Trophoblast cell (in vitro differentiated cells and primary cell): ENCODE results near the gene KCNQ1.

ENCODE experiments used
- DNase-seq, 2 donors: peaks; one replicate each; pipeline ENCODE4 v3.0.0-alpha.2; 2016
- H2AFZ ChIP-seq: 2 replicates; pipeline ENCODE4 v1.6.1; 2013; ENCODE audit warnings: low read length, moderate library complexity, mild to moderate bottlenecking; ENCODE audit not compliant: insufficient read depth, poor library complexity
- H2AK5ac ChIP-seq: 2 replicates; pipeline ENCODE4 v1.6.1; 2013; ENCODE audit warnings: mild to moderate bottlenecking, low read length
- H2BK120ac ChIP-seq: 2 replicates; pipeline ENCODE4 v1.6.1; 2013; ENCODE audit warnings: low read length, mild to moderate bottlenecking, moderate library complexity; ENCODE audit not compliant: insufficient read depth, poor library complexity
- H2BK12ac ChIP-seq: 2 replicates; pipeline ENCODE4 v1.6.1; 2013; ENCODE audit warnings: mild to moderate bottlenecking, low read length, moderate library complexity
- H2BK5ac ChIP-seq: 2 replicates; pipeline ENCODE4 v1.6.1; 2013; ENCODE audit warnings: low read length, low read depth, moderate library complexity, mild to moderate bottlenecking; ENCODE audit not compliant: poor library complexity
- H3K14ac ChIP-seq: 2 replicates; pipeline ENCODE4 v1.6.1; 2013; ENCODE audit warnings: mild to moderate bottlenecking, low read length
- H3K18ac ChIP-seq: 2 replicates; pipeline ENCODE4 v1.6.1; 2013; ENCODE audit warnings: mild to moderate bottlenecking, low read length
- H3K23ac ChIP-seq: 2 replicates; pipeline ENCODE4 v1.6.1; 2013; ENCODE audit warnings: low read length
- H3K27ac ChIP-seq: 2 replicates; pipeline ENCODE4 v1.5.1; 2013; ENCODE audit warnings: low read depth, mild to moderate bottlenecking, inconsistent platforms, low read length, moderate library complexity
- H3K27me3 ChIP-seq: 2 replicates; pipeline ENCODE4 v1.6.1; 2013; ENCODE audit warnings: inconsistent platforms, mild to moderate bottlenecking, low read length, moderate library complexity; ENCODE audit not compliant: insufficient read depth
- H3K36me3 ChIP-seq, 2 experiments: 1 replicate in 1 of 2; 2 replicates in 1 of 2; pipeline ENCODE4 v1.6.1; 2013; ENCODE audit warnings: low read length in 2 of 2, mild to moderate bottlenecking in 2 of 2, moderate library complexity in 1 of 2; ENCODE audit not compliant: insufficient read depth in 2 of 2, control insufficient read depth in 1 of 2
- H3K4ac ChIP-seq: 2 replicates; pipeline ENCODE4 v1.6.1; 2013; ENCODE audit warnings: low read depth, mild to moderate bottlenecking, low read length, moderate library complexity
- H3K4me1 ChIP-seq, 2 experiments: 1 replicate in 1 of 2; 2 replicates in 1 of 2; pipeline ENCODE4 v1.6.1; 2013; ENCODE audit warnings: low read length in 2 of 2, mild to moderate bottlenecking in 2 of 2, moderate library complexity in 1 of 2; ENCODE audit not compliant: insufficient read depth in 2 of 2, control insufficient read depth in 1 of 2
- H3K4me2 ChIP-seq: 2 replicates; pipeline ENCODE4 v1.6.1; 2013; ENCODE audit warnings: inconsistent platforms, mild to moderate bottlenecking, low read length, moderate library complexity
- H3K4me3 ChIP-seq: 2 replicates; pipeline ENCODE4 v1.5.1; 2013; ENCODE audit warnings: mild to moderate bottlenecking, low read depth, low read length, inconsistent platforms
- H3K79me1 ChIP-seq: one replicate; pipeline ENCODE4 v1.6.1; 2013; ENCODE audit warnings: low read length
- H3K79me2 ChIP-seq: 2 replicates; pipeline ENCODE4 v1.6.1; 2013; ENCODE audit warnings: low read length, mild to moderate bottlenecking; ENCODE audit not compliant: control insufficient read depth, insufficient read depth, poor library complexity
- H3K9ac ChIP-seq: 2 replicates; pipeline ENCODE4 v1.6.1; 2013; ENCODE audit warnings: mild to moderate bottlenecking, low read length
- H3K9me3 ChIP-seq: 2 replicates; pipeline ENCODE4 v1.6.1; 2013; ENCODE audit warnings: low read depth, mild to moderate bottlenecking, control low read depth, inconsistent platforms, low read length; ENCODE audit not compliant: insufficient read depth
- H4K12ac ChIP-seq: 2 replicates; pipeline ENCODE4 v1.6.1; 2013; ENCODE audit warnings: low read depth, mild to moderate bottlenecking, low read length, moderate library complexity
- H4K8ac ChIP-seq: 2 replicates; pipeline ENCODE4 v1.6.1; 2013; ENCODE audit warnings: low read depth, mild to moderate bottlenecking, low read length, moderate library complexity
- H4K91ac ChIP-seq: one replicate; pipeline ENCODE4 v1.6.1; 2013; ENCODE audit warnings: low read depth, mild to moderate bottlenecking, low read length, moderate library complexity
- WGBS: extraction: QIAGEN DNeasy Blood & Tissue Kit; methylation state at CpG from one replicate; pipeline ENCODE4 v1.1.7; 2013; ENCODE audit warnings: missing lambda C conversion rate; ENCODE audit not compliant: insufficient read length, insufficient coverage; ENCODE audit errors: extremely low coverage; 5-methylcytosine and 5-hydroxymethylcytosine counted together

KCNQ1 gene

GRCh38 chr11:2755071-2755470 is 310.3 kb downstream of the KCNQ1 start:
- no peak overlapping the region for H2AK5ac ChIP-seq

GRCh38 chr11:2758751-2759150 is 313.9 kb downstream of the KCNQ1 start:
- WGBS: no CpG with 5 or more reads among the region's 14 CpGs

More at GRCh38 chr11:2755071-2755470, 310.3 kb downstream of the KCNQ1 start:
- peaks cover 17% of the 10 kb centered on the region for H3K9me3 ChIP-seq
- no peak overlapping the region for H3K27ac ChIP-seq
- no peak overlapping the region for H2BK12ac ChIP-seq
- no peak overlapping the region for H4K8ac ChIP-seq
- no peaks in the 10 kb centered on the region for H3K36me3 ChIP-seq
- H4K91ac ChIP-seq: no peak overlapping the region
- DNase-seq: no peak
- H2BK5ac ChIP-seq: no peak overlapping the region
- no peak overlapping the region for H4K12ac ChIP-seq
- H3K4me1 ChIP-seq: peaks cover 16 to 24% of the 10 kb centered on the region in 2 experiments
- no CpG with 5 or more reads among the region's 8 CpGs for WGBS
- H3K4me2 ChIP-seq: no peak overlapping the region
- no peaks in the 10 kb centered on the region for H3K27me3 ChIP-seq
- H3K4ac ChIP-seq: no peak overlapping the region
- H3K18ac ChIP-seq: no peak overlapping the region
- no peak overlapping the region for H3K14ac ChIP-seq
- H3K79me1 ChIP-seq: peaks cover 29% of the 10 kb centered on the region
- H3K23ac ChIP-seq: no peak overlapping the region
- H3K79me2 ChIP-seq: peaks cover 5% of the 10 kb centered on the region
- no peak overlapping the region for H3K4me3 ChIP-seq
- H2BK120ac ChIP-seq: no peak overlapping the region
- no peak overlapping the region for H3K9ac ChIP-seq
- H2AFZ ChIP-seq: no peak overlapping the region

GRCh38 chr11:2759228-2760195 is 314.7 kb downstream of the KCNQ1 start:
- H3K36me3 ChIP-seq: no peaks in the 10 kb centered on the region
- H3K9me3 ChIP-seq: peaks cover 15% of the 10 kb centered on the region
- H4K8ac ChIP-seq: no peak overlapping the region
- no peak overlapping the region for H3K14ac ChIP-seq
- H3K18ac ChIP-seq: no peak overlapping the region
- no peak overlapping the region for H3K4me2 ChIP-seq
- H4K12ac ChIP-seq: no peak overlapping the region
- no peak overlapping the region for H2AK5ac ChIP-seq
- no CpG with 5 or more reads among the region's 17 CpGs for WGBS
- H3K4me3 ChIP-seq: no peak overlapping the region
- no peak overlapping the region for H2BK120ac ChIP-seq
- H3K9ac ChIP-seq: no peak overlapping the region
- H2AFZ ChIP-seq: no peak overlapping the region
- H3K79me1 ChIP-seq: no peaks in the 10 kb centered on the region
- H3K27me3 ChIP-seq: no peaks in the 10 kb centered on the region
- no peaks in the 10 kb centered on the region for H3K4me1 ChIP-seq
- H3K79me2 ChIP-seq: no peaks in the 10 kb centered on the region
- H3K4ac ChIP-seq: no peak overlapping the region
- no peak overlapping the region for H2BK5ac ChIP-seq
- DNase-seq: no peak
- H3K27ac ChIP-seq: no peak overlapping the region
- no peak overlapping the region for H4K91ac ChIP-seq
- no peak overlapping the region for H3K23ac ChIP-seq
- H2BK12ac ChIP-seq: no peak overlapping the region

More at GRCh38 chr11:2758751-2759150, 313.9 kb downstream of the KCNQ1 start:
- H2BK12ac ChIP-seq: no peak overlapping the region
- H3K9me3 ChIP-seq: peaks cover 18% of the 10 kb centered on the region
- H3K4ac ChIP-seq: no peak overlapping the region
- no peak overlapping the region for H3K9ac ChIP-seq
- H4K12ac ChIP-seq: no peak overlapping the region
- no peak overlapping the region for H2BK120ac ChIP-seq
- no peak overlapping the region for H4K91ac ChIP-seq
- H3K23ac ChIP-seq: no peak overlapping the region
- H2AK5ac ChIP-seq: no peak overlapping the region
- H3K18ac ChIP-seq: no peak overlapping the region
- no peak overlapping the region for H2AFZ ChIP-seq
- H2BK5ac ChIP-seq: no peak overlapping the region
- no peaks in the 10 kb centered on the region for H3K4me1 ChIP-seq
- H3K79me1 ChIP-seq: peaks cover 3% of the 10 kb centered on the region
- no peak for DNase-seq
- H3K79me2 ChIP-seq: no peaks in the 10 kb centered on the region
- no peaks in the 10 kb centered on the region for H3K27me3 ChIP-seq
- no peak overlapping the region for H3K4me2 ChIP-seq
- no peak overlapping the region for H3K27ac ChIP-seq
- no peak overlapping the region for H3K4me3 ChIP-seq
- H4K8ac ChIP-seq: no peak overlapping the region
- no peak overlapping the region for H3K14ac ChIP-seq
- no peaks in the 10 kb centered on the region for H3K36me3 ChIP-seq

- Histone ChIP-seq H3K18ac (no peak overlapping the region), H3K79me2 (no peaks in the 10 kb centered on the region), H2AFZ (no peak overlapping the region), H3K14ac (no peak overlapping the region), H3K4me2 (no peak overlapping the region), H3K9me3 (peaks cover 13% of the 10 kb centered on the region), H3K4ac (no peak overlapping the region), H3K23ac (no peak overlapping the region), H4K12ac (no peak overlapping the region), H3K36me3 (no peaks in the 10 kb centered on the region), H3K9ac (no peak overlapping the region), H4K8ac (no peak overlapping the region), H3K27ac (no peak overlapping the region), H3K4me3 (no peak overlapping the region), H2BK5ac (no peak overlapping the region), H3K4me1 (no peaks in the 10 kb centered on the region), H2BK120ac (no peak overlapping the region), H2BK12ac (no peak overlapping the region), H3K27me3 (no peaks in the 10 kb centered on the region), H4K91ac (no peak overlapping the region), H3K79me1 (no peaks in the 10 kb centered on the region), H2AK5ac (no peak overlapping the region)
- WGBS: no CpG with 5 or more reads among the region's 20 CpGs
- DNase-seq: no peak
These were observed 315.5 kb downstream of the KCNQ1 start for GRCh38 chr11:2760196-2760871.
